ENCODE measurements around the gene USP54. TPM values are rescaled to one million over a fixed set of nuclear protein-coding genes. Genes with fewer than 3 reads are reported as not detected.

USP54 gene
- total and polyA plus RNA-seq, 2 donors (not counting 1 experiment from before 2014, with no cell fraction given), result 7.8 to 9.9 TPM

DNA sequence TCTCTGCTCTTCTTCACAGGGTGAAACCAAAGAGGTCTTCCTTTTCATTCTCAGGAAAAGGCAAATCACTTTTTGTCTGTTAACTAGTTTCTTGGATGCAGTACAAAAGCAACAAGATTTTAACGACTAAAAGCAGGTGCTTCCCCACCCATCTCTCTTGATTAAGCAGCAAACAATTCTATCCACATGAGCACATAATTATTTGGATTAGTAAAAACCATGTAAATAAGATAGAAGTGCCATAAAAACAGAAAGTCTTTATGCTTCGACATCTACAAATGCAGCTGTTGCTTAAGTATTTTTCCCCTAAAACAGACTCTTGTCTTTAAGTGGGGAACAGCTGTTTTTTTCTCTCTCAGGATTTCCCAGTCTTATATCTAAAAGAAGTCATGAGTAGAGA lies 37.4 kb downstream of the USP54 start:
- H3K4me3 ChIP-seq (replicated peaks in 1 of 4; ENCODE audit: control extremely low read depth in 1 of 4, insufficient read depth in 1 of 4, low read depth in 3 of 4, low read length in 4 of 4), result no peak overlapping the region
- H4K20me1 ChIP-seq (ENCODE audit: control insufficient read depth, extremely low read depth, insufficient read depth, low read length), result no peaks in the 10 kb centered on the region
- no peak for DNase-seq (ENCODE audit: low read depth in 2 of 2)
- no peak overlapping the region for H3K9ac ChIP-seq (ENCODE audit: insufficient read depth, low read length)
- H2AFZ ChIP-seq (ENCODE audit: low read length), result no peak overlapping the region
- H3K79me2 ChIP-seq (ENCODE audit: control insufficient read depth, insufficient read depth, low read length), result no peaks in the 10 kb centered on the region
- no peaks in the 10 kb centered on the region for H3K27me3 ChIP-seq (ENCODE audit: control insufficient read depth, insufficient read depth, low read length)
- H3K9me3 ChIP-seq (ENCODE audit: control insufficient read depth, insufficient read depth, low read depth, low read length), result no peaks in the 10 kb centered on the region
- TF ChIP-seq, protein P1, sequence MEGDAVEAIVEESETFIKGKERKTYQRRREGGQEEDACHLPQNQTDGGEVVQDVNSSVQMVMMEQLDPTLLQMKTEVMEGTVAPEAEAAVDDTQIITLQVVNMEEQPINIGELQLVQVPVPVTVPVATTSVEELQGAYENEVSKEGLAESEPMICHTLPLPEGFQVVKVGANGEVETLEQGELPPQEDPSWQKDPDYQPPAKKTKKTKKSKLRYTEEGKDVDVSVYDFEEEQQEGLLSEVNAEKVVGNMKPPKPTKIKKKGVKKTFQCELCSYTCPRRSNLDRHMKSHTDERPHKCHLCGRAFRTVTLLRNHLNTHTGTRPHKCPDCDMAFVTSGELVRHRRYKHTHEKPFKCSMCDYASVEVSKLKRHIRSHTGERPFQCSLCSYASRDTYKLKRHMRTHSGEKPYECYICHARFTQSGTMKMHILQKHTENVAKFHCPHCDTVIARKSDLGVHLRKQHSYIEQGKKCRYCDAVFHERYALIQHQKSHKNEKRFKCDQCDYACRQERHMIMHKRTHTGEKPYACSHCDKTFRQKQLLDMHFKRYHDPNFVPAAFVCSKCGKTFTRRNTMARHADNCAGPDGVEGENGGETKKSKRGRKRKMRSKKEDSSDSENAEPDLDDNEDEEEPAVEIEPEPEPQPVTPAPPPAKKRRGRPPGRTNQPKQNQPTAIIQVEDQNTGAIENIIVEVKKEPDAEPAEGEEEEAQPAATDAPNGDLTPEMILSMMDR (conservative IDR thresholded peaks at IDR 0.05 in 1 of 2, IDR thresholded peaks at IDR 0.05 in 1 of 2; ENCODE audit: low read depth in 1 of 2, low read length in 2 of 2), result no peak
- no peak for TF ChIP-seq EZH2 (IDR thresholded peaks at IDR 0.05; ENCODE audit: low read length, missing control alignments)
- H3K27ac ChIP-seq (ENCODE audit: insufficient read depth, low read length), result no peak overlapping the region
- no peak overlapping the region for H3K4me2 ChIP-seq (ENCODE audit: extremely low read depth, insufficient read depth, low read length)
- no peaks in the 10 kb centered on the region for H3K36me3 ChIP-seq (ENCODE audit: control insufficient read depth, insufficient read depth, low read length)
- no peaks in the 10 kb centered on the region for H3K4me1 ChIP-seq (ENCODE audit: control insufficient read depth, extremely low read depth, insufficient read depth, low read length)

DNA sequence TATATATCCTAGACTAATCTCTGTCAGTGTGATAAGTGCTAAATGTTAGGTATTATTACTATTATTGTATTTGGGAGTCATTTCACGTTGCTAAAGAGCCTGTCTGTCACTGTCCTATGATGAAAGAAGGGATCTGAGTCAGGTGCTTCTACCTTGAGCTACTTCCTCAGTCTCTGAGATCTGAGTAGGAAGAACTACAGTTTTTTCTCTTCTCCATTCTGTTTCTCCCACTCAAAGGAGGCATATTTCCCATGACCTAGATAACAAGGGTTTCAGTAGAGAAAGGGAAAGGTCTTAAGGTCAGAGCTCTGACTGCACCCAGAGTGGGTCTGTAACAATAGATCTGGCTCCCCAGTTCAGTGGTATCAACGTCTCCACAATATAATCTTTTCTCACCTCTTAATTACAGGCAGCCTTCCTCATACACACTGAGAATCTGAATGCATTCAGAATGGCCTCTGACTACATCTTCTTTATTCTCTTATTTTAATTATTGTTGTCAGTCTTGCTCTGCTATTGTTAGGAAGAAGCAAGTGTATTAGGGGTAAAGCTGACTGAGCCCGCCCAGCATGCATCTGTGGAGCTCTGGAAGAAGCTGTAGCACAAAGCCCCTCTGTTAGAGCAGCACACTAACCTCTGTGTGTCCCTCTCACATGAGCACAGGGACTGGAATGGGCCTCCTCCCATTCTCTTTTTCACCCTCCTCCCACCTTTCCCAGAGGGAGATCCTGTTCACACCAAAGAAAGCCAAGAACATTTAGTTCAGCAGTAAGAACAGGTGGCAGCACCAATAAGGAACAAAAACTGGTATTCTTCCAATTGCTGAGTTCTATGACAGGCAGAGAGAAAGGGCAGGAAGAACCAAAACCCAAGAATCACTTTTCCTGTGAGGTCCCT lies 38.1 kb downstream of the USP54 start:
- Histone ChIP-seq H3K4me1 (ENCODE audit: control insufficient read depth, extremely low read depth, insufficient read depth, low read length) (no peaks in the 10 kb centered on the region), H3K9me3 (ENCODE audit: control insufficient read depth, insufficient read depth, low read depth, low read length) (no peaks in the 10 kb centered on the region), H4K20me1 (ENCODE audit: control insufficient read depth, extremely low read depth, insufficient read depth, low read length) (no peaks in the 10 kb centered on the region), H3K79me2 (ENCODE audit: control insufficient read depth, insufficient read depth, low read length) (no peaks in the 10 kb centered on the region), H3K4me2 (ENCODE audit: extremely low read depth, insufficient read depth, low read length) (no peak overlapping the region), H3K27me3 (ENCODE audit: control insufficient read depth, insufficient read depth, low read length) (no peaks in the 10 kb centered on the region), H3K9ac (ENCODE audit: insufficient read depth, low read length) (no peak overlapping the region), H3K36me3 (ENCODE audit: control insufficient read depth, insufficient read depth, low read length) (no peaks in the 10 kb centered on the region), H3K27ac (ENCODE audit: insufficient read depth, low read length) (no peak overlapping the region), H3K4me3 (replicated peaks in 1 of 4; ENCODE audit: control extremely low read depth in 1 of 4, insufficient read depth in 1 of 4, low read depth in 3 of 4, low read length in 4 of 4) (no peak overlapping the region), H2AFZ (ENCODE audit: low read length) (no peak overlapping the region)
- no peak for DNase-seq (ENCODE audit: low read depth in 2 of 2)
- no peak for TF ChIP-seq EZH2 (IDR thresholded peaks at IDR 0.05; ENCODE audit: low read length, missing control alignments)
- TF ChIP-seq, protein P1 (conservative IDR thresholded peaks at IDR 0.05 in 1 of 2, IDR thresholded peaks at IDR 0.05 in 1 of 2; ENCODE audit: low read depth in 1 of 2, low read length in 2 of 2), result no peak

DNA sequence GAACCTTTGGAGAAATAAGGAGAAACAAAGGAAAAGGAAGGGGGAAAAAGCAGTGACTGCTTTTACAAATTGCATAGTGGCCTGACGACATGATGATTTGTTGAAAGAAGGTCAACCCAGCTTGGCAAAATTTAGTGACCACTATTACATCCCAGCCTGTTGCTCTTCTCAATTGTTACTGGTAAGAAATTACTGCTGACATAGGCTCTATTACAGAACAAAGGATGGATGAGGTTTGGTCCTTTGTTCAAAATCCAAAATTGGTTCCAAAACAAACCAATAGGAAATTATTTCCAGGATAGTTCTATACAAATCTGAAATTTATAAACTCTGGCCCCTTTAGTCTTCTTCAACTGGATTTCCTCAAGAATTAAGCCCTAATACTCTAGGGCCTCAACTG lies 39.6 kb downstream of the USP54 start:
- Histone ChIP-seq H3K9me3 (ENCODE audit: control insufficient read depth, insufficient read depth, low read depth, low read length) (no peaks in the 10 kb centered on the region), H3K79me2 (ENCODE audit: control insufficient read depth, insufficient read depth, low read length) (no peaks in the 10 kb centered on the region), H3K27me3 (ENCODE audit: control insufficient read depth, insufficient read depth, low read length) (no peaks in the 10 kb centered on the region), H3K4me2 (ENCODE audit: extremely low read depth, insufficient read depth, low read length) (no peak overlapping the region), H3K4me3 (replicated peaks in 1 of 4; ENCODE audit: control extremely low read depth in 1 of 4, insufficient read depth in 1 of 4, low read depth in 3 of 4, low read length in 4 of 4) (no peak overlapping the region), H2AFZ (ENCODE audit: low read length) (no peak overlapping the region), H3K9ac (ENCODE audit: insufficient read depth, low read length) (no peak overlapping the region), H3K36me3 (ENCODE audit: control insufficient read depth, insufficient read depth, low read length) (no peaks in the 10 kb centered on the region), H3K27ac (ENCODE audit: insufficient read depth, low read length) (no peak overlapping the region), H4K20me1 (ENCODE audit: control insufficient read depth, extremely low read depth, insufficient read depth, low read length) (no peaks in the 10 kb centered on the region), H3K4me1 (ENCODE audit: control insufficient read depth, extremely low read depth, insufficient read depth, low read length) (no peaks in the 10 kb centered on the region)
- no peak for DNase-seq (ENCODE audit: low read depth in 2 of 2)
- TF ChIP-seq EZH2 (IDR thresholded peaks at IDR 0.05; ENCODE audit: low read length, missing control alignments), result no peak
- TF ChIP-seq, protein P1 (conservative IDR thresholded peaks at IDR 0.05 in 1 of 2, IDR thresholded peaks at IDR 0.05 in 1 of 2; ENCODE audit: low read depth in 1 of 2, low read length in 2 of 2), result no peak
